ENCODE data around the gene SAMD11.
A peak's percentile ranks its signal among the peaks of the same experiment; 100 is the strongest.
"Not testable (repeated sequence)": the region's sequence is repeated elsewhere in the genome, so short reads cannot be mapped to it uniquely, and the experiment has no call there.

SAMD11 gene

GRCh38 chr1:923131-923990, at the start of gene SAMD11:
Gene SAMD11, plus strand, starts transcription at chr1:923923. Its CDS starts 509 bp downstream, at chr1:924432.
- DNase-seq (ENCODE audit: low spot score), result peak; percentile 48

- DNase-seq (ENCODE audit: low spot score), result not testable (repeated sequence)
Measured at GRCh38 chr1:876428-877208, 47.1 kb upstream of the SAMD11 start.

GRCh38 chr1:877209-877986, 46.3 kb upstream of the SAMD11 start:
- not testable (repeated sequence) for DNase-seq (ENCODE audit: low spot score)

- not testable (repeated sequence) for DNase-seq (ENCODE audit: low spot score)
Measured at GRCh38 chr1:880511-880910, 43.2 kb upstream of the SAMD11 start.

DNA sequence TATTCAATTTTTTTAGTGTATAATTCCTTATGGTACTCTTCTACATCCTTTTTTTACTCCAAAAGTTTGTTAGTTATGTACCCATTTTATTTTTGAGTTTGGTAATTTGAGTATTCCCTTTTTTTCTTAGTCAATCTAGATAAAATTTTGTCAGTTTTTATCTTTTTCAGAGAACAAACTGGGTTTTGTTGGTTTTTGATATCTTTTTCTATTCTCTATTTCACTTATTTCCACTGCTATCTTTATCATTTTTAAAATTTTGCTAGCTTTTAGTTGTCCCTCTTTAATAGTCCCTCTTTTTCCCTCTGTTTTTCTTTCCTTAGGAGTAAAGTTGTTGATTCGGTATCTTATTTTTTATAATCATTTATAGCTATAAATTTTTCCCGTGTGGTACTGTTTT, 42.8 kb upstream of the SAMD11 start:
- DNase-seq (ENCODE audit: low spot score), result not testable (repeated sequence)

GRCh38 chr1:886311-886710, 37.4 kb upstream of the SAMD11 start:
- DNase-seq (ENCODE audit: low spot score), result no peak

- no peak for DNase-seq (ENCODE audit: low spot score)
Measured at GRCh38 chr1:886760-887159, 37.0 kb upstream of the SAMD11 start.

- no peak for DNase-seq (ENCODE audit: low spot score)
Measured at GRCh38 chr1:888297-888696, 35.4 kb upstream of the SAMD11 start.

DNA sequence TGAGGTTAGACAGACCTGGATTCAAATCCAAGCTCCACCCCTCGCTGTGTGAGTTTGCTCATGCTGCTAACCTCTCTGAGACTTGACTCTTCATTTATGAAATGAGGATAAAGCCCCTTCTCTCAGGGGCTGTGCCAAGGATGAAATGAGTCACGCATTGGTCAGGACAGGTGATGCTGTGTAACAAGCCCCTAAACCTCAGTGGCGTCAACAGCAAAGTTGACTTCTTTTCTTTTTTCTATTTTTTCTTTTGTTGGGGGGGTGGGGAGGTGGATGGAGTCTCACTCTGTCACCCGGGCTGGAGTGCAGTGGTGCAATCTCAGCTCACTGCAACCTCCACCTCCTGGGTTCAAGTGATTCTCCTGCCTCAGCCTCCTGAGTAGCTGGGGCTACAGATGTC, 33.9 kb upstream of the SAMD11 start:
- DNase-seq (ENCODE audit: low spot score), result not testable (repeated sequence)

DNA sequence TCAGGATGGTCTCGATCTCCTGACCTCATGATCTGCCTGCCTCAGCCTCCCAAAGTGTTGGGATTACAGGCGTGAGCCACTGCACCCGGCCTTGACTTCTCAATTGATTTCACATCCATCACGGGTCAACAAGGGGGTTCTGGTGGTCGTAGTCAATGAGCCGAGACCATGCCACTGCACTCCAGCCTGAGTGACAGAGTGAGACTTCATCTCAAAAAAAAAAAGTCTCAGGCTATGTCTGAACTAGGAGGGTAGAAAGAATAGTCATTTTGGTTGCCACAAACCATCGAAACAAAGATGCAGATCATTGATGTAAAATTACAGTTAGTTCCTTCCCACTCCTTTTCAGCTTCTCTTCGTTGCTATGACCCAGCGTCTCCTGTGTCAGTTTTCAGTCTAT, 33.5 kb upstream of the SAMD11 start:
- DNase-seq (ENCODE audit: low spot score), result not testable (repeated sequence)

GRCh38 chr1:890661-891060, 33.1 kb upstream of the SAMD11 start:
- no peak for DNase-seq (ENCODE audit: low spot score)

DNA sequence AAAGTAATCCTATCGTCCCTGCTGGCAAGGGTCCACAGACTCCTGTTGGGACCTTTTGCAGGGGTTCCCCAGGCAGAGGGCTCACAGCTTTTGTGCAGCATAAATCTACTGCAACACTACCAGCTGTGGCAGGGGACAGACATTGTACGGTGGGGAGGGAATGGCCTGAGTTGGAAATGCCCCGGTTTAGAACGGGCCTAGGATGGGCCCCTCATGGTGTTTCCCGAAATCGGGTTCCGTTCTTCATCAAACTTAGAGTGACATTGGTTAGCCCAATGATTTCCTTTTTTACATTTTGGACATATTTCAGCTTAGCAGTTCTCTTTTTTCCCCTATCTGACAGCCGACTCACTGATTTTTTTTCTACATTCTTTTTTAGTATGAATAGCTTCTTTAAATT, 26.5 kb upstream of the SAMD11 start:
- DNase-seq (ENCODE audit: low spot score), result no peak

DNA sequence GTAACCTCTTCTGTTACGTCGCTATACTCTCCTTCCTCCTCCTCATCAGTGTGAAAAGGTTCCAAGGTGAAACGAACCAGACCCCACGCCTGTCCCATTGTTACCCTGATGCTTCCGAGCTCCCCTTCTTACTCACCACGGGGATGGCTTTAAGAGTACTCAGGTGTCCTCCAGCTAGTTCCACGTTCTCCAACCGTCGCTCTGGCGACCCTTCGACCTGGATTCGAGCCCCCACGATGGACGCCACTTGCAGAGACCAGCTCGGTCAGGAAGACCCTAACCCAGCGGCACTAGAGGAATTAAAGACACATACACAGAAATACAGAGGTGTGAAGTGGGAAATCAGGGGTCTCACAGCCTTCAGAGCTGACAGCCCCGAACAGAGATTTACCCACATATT, 25.8 kb upstream of the SAMD11 start:
- not testable (repeated sequence) for DNase-seq (ENCODE audit: low spot score)

- no peak for DNase-seq (ENCODE audit: low spot score)
Measured at GRCh38 chr1:899636-900317, 23.9 kb upstream of the SAMD11 start.

DNA sequence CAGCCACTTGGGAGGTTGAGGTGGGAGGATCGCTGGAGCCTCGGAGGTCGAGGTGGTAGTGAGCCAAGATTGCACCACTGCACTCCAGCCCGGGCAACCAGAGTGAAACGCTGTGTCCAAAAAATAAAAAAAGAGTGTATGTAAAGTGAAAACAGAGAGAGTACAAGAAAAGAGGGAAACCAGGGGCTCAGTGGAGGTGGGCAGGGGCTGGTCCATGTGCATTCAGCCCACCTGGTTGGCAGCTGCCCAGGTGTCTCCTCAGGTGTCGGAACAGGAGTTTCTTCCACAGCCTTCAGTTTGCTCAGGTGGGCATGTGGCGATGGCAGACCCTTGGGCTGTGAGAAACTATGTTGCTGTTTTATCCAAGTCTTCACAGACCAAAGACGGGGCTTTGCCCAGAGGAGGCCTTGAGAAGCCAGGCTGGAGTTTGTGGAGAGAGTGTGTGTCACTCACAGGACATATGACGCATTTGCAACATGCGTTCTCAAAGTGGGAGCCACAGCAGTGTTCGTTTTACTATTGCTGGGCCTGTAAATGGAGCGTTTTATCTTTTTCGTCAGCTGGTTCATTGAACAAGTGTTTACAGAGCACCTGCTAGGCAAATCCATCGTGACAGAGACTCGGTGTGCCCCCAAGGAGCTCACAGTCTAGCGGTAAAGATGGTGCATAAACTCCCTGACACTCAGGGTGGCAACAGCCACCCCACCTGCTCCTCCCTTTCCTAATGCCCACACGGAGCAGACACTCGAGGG, 22.4 kb upstream of the SAMD11 start:
- no peak for DNase-seq (ENCODE audit: low spot score)

DNA sequence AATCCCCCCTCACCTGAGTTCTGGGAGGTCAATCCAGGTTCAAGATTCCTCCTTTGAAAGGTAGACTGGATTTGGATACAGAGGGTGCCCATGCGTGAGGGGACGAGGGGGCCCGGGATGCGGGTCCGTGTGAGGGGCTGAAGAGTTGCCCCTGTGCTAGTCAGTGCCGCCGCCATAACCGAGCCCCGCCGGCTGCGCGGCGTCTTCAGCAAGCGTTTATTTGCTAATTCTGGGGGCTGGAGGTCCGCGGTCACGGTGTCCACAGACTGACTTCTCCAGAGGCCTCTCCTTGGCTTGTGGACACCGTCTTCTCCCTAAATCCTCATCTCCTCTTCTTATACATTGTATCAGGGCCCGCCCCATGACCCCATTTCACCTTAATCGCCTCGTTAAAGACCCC, 20.9 kb upstream of the SAMD11 start:
- no peak for DNase-seq (ENCODE audit: low spot score)

- no peak for DNase-seq (ENCODE audit: low spot score)
Measured at GRCh38 chr1:903305-903704, 20.4 kb upstream of the SAMD11 start.

DNA sequence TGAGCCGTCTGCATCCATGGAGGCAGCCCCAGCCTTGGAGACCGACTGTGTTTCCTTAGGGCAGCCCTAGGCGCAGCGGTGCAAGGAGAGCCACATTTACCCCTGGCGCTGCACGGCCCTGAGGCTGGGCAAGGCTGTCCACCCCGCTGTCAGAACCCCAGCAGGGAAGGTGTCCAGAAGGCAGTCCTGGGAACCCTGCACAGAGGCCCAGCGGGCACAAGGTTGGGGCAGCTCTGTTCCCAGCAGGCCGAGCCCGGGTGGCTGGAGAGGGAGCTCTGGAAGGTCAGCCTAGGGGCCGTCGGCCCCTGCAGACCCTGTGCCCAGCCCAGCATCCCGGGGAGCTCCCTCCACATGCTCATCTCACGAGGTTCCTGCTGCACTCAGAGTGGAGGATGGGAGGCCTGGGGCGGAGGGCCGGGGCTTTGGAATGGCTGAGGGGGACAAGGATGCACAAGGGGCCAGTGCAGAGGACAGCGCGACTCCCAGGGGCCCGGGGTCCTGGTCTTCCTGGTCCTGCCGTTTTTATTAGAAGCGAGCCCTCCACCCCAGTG, 19.9 kb upstream of the SAMD11 start:
- DNase-seq (ENCODE audit: low spot score), result no peak

DNA sequence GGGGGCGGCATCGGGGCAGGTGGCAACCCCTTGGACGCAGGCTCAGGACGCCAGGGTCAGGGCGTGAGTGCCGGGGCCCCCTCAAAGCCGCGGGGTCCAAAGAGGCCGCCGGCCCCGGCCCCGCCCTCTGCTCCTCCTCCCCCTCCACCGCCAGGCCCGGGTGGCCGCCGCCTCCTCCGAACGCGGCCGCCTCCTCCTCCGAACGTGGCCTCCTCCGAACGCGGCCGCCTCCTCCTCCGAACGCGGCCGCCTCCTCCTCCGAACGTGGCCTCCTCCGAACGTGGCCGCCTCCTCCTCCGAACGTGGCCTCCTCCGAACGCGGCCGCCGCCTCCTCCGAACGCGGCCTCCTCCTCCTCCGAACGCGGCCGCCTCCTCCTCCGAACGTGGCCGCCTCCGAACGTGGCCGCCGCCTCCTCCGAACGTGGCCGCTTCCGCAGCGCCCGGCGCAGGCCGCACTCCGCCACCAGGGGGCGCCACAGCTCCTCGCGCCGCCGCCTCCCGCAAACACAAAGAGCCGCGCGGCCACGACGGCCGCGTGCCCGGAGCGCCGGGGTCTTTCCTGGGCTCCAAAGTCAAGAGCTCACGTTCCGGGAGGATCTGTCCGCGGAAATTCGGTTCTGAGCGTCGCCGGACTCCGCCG, 19.3 kb upstream of the SAMD11 start:
- DNase-seq (ENCODE audit: low spot score), result peak; percentile 76

GRCh38 chr1:905071-905749, 18.5 kb upstream of the SAMD11 start:
- no peak for DNase-seq (ENCODE audit: low spot score)
